ENCODE results near the gene LRCH3. TPM values are rescaled to one million over a fixed set of nuclear protein-coding genes. Genes with fewer than 3 reads are reported as not detected.
"Not testable (repeated sequence)": the region's sequence is repeated elsewhere in the genome, so short reads cannot be mapped to it uniquely, and the experiment has no call there.

The LRCH3 gene
- total RNA-seq, 4 donors from 2014 or later, result 47.3 to 74.1 (median 70.6) TPM

DNA sequence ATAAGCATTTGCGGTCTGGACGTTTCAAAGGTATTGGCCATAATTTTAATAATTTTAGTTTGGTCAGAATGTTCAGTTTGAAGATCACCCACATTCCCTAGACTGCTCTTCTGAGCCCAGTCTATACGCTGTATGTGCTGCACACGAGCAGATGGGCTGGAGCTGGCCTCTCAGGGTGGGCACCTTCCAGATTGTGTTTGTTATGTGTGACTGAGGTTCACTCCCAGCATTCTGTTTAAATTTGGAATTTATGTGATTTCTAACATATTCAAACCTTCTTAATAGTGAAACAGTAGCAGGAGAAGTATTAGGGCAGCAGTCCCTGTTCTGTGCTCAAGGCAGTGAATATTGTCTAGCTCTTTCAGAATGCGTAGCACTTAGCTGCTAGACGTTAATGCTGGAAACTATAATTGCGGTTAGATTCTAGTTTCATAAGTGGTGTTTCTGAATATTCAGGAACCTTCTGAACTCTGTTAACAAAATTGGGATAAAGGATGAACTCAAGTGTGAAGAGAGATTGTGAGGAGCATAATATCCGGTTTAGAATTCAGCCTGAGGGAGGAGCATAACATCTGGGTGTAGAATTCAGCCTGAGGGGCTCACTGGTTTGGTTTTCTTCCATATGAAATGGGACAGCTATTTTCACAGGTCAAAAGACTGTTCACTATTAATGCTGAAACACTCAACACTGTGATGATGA is 90.4 kb downstream of the LRCH3 start:
- Histone ChIP-seq H3K27me3 (no peaks in the 10 kb centered on the region), H3K9me3 (no peaks in the 10 kb centered on the region), H3K27ac (peak overlapping the region in 2 of 4 donors; percentile 46 to 73), H3K4me1 (peaks cover 0 to 13% (median 6%) of the 10 kb centered on the region in 4 donors), H3K4me3 (no peak overlapping the region), H3K36me3 (peaks cover 0 to 63% (median 0%) of the 10 kb centered on the region in 3 donors)
- WGBS, 2 donors, result 70 to 71% methylated on average over 8 of the region's 8 CpGs
- no peak for TF ChIP-seq EP300 (IDR thresholded peaks at IDR 0.05)
- TF ChIP-seq POLR2A (IDR thresholded peaks at IDR 0.05), result no peak
- no peak for TF ChIP-seq CTCF (IDR thresholded peaks at IDR 0.05)
- no peak for DNase-seq (ENCODE audit: low spot score in 2 of 2)

DNA sequence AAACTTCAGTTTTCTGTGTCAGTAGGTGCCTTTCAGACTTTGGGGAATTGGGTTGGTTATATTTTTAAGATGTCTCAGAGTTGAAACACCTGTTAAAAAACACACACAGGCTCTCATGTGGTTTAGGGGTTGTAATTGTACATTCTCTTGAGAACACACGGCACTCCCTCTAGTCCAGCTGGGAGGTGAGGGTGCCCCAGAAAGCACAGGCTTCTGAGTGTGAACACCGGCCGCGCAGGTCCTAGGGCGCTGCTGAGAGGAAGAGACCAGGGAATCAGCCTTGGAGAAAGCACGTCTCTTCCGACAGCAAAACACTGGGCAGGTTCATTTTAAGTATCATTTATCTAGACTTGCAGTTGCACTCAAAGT is 90.9 kb downstream of the LRCH3 start:
- H3K36me3 ChIP-seq, result peaks cover 0 to 60% (median 0%) of the 10 kb centered on the region in 3 donors
- peak overlapping the region in 1 of 4 donors; percentile 73 for H3K27ac ChIP-seq

DNA sequence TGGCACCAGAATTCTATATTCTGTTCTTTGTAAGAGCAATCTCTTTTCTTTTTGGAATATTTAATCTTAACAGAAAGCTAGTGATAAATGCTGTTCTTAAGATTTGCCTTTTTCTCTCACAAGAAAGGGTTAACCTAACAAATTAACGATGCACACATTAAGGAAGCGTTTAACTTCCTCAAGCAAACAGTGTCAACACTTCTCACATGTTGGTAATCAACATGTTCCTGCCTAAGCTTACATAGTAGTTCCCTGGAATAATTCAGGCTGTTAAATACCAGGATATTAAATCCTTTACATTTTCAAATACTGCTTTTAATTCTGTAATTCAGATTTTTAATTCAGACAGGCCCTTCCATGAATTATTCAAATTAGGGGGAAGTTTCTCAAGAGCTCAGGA is 91.5 kb downstream of the LRCH3 start:
- Histone ChIP-seq H3K4me3 (no peak overlapping the region), H3K27ac (no peak overlapping the region), H3K4me1 (peaks cover 0 to 13% (median 6%) of the 10 kb centered on the region in 4 donors), H3K9me3 (no peaks in the 10 kb centered on the region), H3K36me3 (peaks cover 0 to 57% (median 0%) of the 10 kb centered on the region in 3 donors), H3K27me3 (no peaks in the 10 kb centered on the region)
- DNase-seq (ENCODE audit: low spot score in 2 of 2), result no peak
- no peak for TF ChIP-seq CTCF (IDR thresholded peaks at IDR 0.05)
- no peak for TF ChIP-seq EP300 (IDR thresholded peaks at IDR 0.05)
- TF ChIP-seq POLR2A (IDR thresholded peaks at IDR 0.05), result no peak
- 8 to 11% methylated on average over 2 of the region's 2 CpGs for WGBS, 2 donors

More for the DNA sequence above, 90.9 kb downstream of the LRCH3 start:
- H3K4me1 ChIP-seq, result peaks cover 0 to 13% (median 6%) of the 10 kb centered on the region in 4 donors
- DNase-seq (ENCODE audit: low spot score in 2 of 2), result no peak
- no peak overlapping the region for H3K4me3 ChIP-seq
- no peak for TF ChIP-seq POLR2A (IDR thresholded peaks at IDR 0.05)
- TF ChIP-seq CTCF (IDR thresholded peaks at IDR 0.05), result no peak
- no peak for TF ChIP-seq EP300 (IDR thresholded peaks at IDR 0.05)
- H3K9me3 ChIP-seq, result no peaks in the 10 kb centered on the region
- H3K27me3 ChIP-seq, result no peaks in the 10 kb centered on the region
- WGBS, 2 donors, result 80 to 82% methylated on average over 7 of the region's 7 CpGs

DNA sequence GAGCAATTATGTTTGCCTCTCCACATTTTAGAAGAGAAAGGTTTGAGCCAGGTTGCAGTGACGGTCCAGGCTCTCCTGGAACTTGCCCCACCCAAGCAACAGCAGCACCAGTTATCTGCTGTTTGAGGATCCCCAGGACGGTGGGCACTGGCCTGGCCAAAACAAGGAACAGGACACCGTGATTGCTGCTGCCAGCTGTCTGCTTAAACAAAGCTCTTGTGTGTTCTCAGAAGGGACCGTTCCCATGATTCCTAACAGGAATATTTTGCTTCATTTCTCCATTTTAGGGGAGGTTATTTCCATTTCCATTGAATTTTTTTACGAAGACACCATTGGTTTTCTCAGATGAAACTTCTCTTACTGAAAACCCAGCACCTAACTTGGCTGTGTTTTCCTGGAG is 92.5 kb downstream of the LRCH3 start:
- WGBS, 2 donors, result 47 to 58% methylated on average over 5 of the region's 5 CpGs
- Histone ChIP-seq H3K4me1 (peaks cover 0 to 13% (median 6%) of the 10 kb centered on the region in 4 donors), H3K4me3 (no peak overlapping the region), H3K27ac (no peak overlapping the region), H3K27me3 (no peaks in the 10 kb centered on the region), H3K9me3 (no peaks in the 10 kb centered on the region), H3K36me3 (peaks cover 0 to 48% (median 0%) of the 10 kb centered on the region in 3 donors)
- no peak for DNase-seq (ENCODE audit: low spot score in 2 of 2)
- TF ChIP-seq CTCF (IDR thresholded peaks at IDR 0.05) (no peak), EP300 (IDR thresholded peaks at IDR 0.05) (no peak), POLR2A (IDR thresholded peaks at IDR 0.05) (no peak)

DNA sequence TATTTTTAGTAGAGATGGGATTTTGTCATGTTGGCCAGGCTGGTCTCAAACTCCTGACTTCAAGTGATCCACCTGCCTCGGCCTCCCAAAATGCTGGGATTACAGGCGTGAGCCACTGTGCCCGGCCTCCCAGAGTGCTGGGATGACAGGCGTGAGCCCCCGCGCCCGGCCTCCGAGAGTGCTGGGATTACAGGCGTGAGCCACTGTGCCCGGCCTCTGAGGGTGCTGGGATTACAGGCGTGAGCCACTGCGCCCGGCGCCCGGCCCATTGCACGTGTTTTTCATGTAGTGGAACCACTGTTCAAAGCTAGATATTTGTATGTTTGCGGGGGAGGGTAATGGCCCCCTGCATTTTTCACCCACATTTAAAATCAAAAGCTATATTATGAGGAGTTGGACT is 93.3 kb downstream of the LRCH3 start:
- Histone ChIP-seq H3K36me3 (peaks cover 0 to 44% (median 0%) of the 10 kb centered on the region in 3 donors), H3K4me1 (peaks cover 0 to 13% (median 6%) of the 10 kb centered on the region in 4 donors)
- not testable (repeated sequence) for H3K27ac ChIP-seq; H3K9me3 ChIP-seq; H3K4me3 ChIP-seq; DNase-seq (ENCODE audit: low spot score in 2 of 2); H3K27me3 ChIP-seq
- WGBS, 2 donors, result 93 to 96% methylated on average over 14 to 17 of the region's 17 CpGs

DNA sequence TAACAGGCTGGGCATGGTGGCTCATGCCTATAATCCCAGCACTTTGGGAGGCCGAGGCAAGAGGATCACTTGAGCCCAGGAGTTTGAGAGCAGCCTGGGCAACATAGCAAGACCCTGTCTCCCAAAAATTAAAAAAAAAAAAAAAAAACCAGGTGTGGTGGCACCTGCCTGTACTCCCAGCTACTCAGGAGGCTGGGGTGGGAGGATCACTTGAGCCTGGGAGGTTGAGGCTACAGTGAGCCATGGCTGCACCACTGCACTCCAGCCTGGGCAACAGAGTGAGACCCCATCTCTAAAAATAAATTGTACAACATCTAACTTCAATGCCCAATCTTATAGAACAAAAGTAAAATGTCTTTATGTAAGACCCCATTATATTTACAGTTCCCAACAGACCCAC is 95.0 kb downstream of the LRCH3 start:
- not testable (repeated sequence) for H3K27ac ChIP-seq; H3K4me1 ChIP-seq; DNase-seq (ENCODE audit: low spot score in 2 of 2); H3K9me3 ChIP-seq; H3K4me3 ChIP-seq; H3K27me3 ChIP-seq
- H3K36me3 ChIP-seq, result peaks cover 0 to 46% (median 0%) of the 10 kb centered on the region in 3 donors
- WGBS, 2 donors, result 94 to 100% methylated on average over 1 of the region's 1 CpG

DNA sequence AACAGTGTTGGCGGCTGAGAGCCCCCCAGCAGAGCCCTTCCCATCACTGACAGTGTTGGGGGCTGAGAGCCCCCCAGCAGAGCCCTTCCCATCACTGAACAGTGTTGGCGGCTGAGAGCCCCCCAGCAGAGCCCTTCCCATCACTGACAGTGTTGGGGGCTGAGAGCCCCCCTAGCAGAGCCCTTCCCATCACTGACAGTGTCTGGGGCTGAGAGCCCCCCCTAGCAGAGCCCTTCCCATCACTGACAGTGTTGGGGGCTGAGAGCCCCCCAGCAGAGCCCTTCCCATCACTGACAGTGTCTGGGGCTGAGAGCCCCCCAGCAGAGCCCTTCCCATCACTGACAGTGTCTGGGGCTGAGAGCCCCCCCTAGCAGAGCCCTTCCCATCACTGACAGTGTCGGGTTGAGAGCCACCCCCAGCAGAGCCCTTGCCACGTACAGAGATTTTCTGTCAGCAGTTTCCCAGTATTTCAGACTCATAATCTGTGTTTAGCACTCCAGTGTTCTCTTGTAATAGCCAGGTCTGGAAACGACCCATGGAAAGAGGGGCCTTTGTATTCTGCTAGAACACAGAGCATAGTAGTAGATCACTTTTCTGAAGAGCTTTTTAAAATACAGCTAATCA is 96.5 kb downstream of the LRCH3 start:
- H3K27ac ChIP-seq; DNase-seq (ENCODE audit: low spot score in 2 of 2); H3K4me1 ChIP-seq; H3K27me3 ChIP-seq; H3K9me3 ChIP-seq; H3K4me3 ChIP-seq: not testable (repeated sequence)
- WGBS, 2 donors, result 28 to 37% methylated on average over 4 to 5 of the region's 5 CpGs
- peaks cover 0 to 47% (median 0%) of the 10 kb centered on the region in 3 donors for H3K36me3 ChIP-seq

Data from tibial nerve (tissue), 4 donors.